Ovary (tissue), 3 donors: ENCODE data around the gene ROR2.

ENCODE experiments used
- CTCF ChIP-seq, 3 donors: fragments of 450-650 bp in 2 of 3; fragments of 200-600 bp in 1 of 3; IDR thresholded peaks; one replicate each; pipeline versions ENCODE4 v1.5.1 to v1.8.0; 2016 to 2022; ENCODE audit warnings: antibody characterized with exemption in 3 of 3, mild to moderate bottlenecking in 1 of 3
- EP300 ChIP-seq: sonication (generic); formaldehyde crosslinking; IDR thresholded peaks from one replicate; pipeline ENCODE4 v1.6.1; 2017; ENCODE audit warnings: antibody characterized with exemption
- POLR2A ChIP-seq: fragments of 450-650 bp; IDR thresholded peaks from one replicate; pipeline ENCODE4 v1.6.1; 2017; ENCODE audit warnings: antibody characterized with exemption, mild to moderate bottlenecking, moderate library complexity
- donor health status: DM: no; HTN: no; CAD: no.

- TF ChIP-seq CTCF (IDR thresholded peaks at IDR 0.05) (no peak), EP300 (no peak), POLR2A (no peak)
Observed at GRCh38 chr9:91785447-91785842, 164.6 kb downstream of the ROR2 start.
